ENCODE data around the gene TPPP.

DNA sequence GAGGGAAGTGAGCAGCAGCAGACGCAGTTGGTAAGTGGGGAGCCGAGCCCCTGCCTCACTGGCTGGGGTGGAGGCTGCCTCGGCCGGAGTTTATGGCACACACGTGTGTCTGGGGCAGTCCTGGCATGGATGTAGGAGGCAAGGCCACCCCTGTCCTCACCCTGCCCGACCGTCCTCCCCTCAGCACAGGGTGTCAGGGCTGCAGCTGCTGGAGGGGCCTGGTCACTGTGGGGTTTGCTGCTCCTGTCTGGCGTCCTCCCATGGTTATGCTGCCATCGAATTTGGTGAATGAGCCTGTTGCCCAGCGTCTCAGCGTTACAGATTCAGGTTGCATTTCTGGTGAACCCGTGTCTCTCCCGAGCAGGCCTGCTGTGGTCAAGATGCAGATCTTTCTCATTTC lies 48.6 kb downstream of the TPPP start:
- no peak for TF ChIP-seq POLR2A (IDR thresholded peaks at IDR 0.05; ENCODE audit: low read length)
- TF ChIP-seq KDM1A (IDR thresholded peaks at IDR 0.05; ENCODE audit: low read depth): no peak
- TF ChIP-seq E2F6 (IDR thresholded peaks at IDR 0.05; ENCODE audit: borderline replicate concordance, low read depth): no peak
- no peak for TF ChIP-seq CEBPB (IDR thresholded peaks at IDR 0.05)
- TF ChIP-seq JUNB (IDR thresholded peaks at IDR 0.05): no peak
- no peak for TF ChIP-seq MYC (IDR thresholded peaks at IDR 0.05; ENCODE audit: borderline replicate concordance, low read length)
- no peak for TF ChIP-seq CTCF (IDR thresholded peaks at IDR 0.05)
- TF ChIP-seq CHD2 (IDR thresholded peaks at IDR 0.05; ENCODE audit: low read length, partially characterized antibody): no peak
- no peak for TF ChIP-seq ELK1 (IDR thresholded peaks at IDR 0.05; ENCODE audit: low read depth, low read length)
- no peak for TF ChIP-seq POLR2AphosphoS2 (conservative IDR thresholded peaks at IDR 0.05; ENCODE audit: low read length)
- no peak for TF ChIP-seq MAFK (IDR thresholded peaks at IDR 0.05; ENCODE audit: partially characterized antibody)
- TF ChIP-seq RAD21 (conservative IDR thresholded peaks at IDR 0.05 in 1 of 2, IDR thresholded peaks at IDR 0.05 in 1 of 2): no peak
